GM12892 (cell line): Measurements from ENCODE around the gene MOSPD2.

Experiments used
- POLR2A ChIP-seq: IDR thresholded peaks from 2 replicates; pipeline ENCODE4 v1.6.1; 2011; ENCODE audit warnings: low read depth, low read length, control low read depth
- POLR2AphosphoS5 ChIP-seq: IDR thresholded peaks from 2 replicates; pipeline ENCODE4 v1.6.1; 2011; ENCODE audit warnings: low read depth, low read length, control low read depth

DNA sequence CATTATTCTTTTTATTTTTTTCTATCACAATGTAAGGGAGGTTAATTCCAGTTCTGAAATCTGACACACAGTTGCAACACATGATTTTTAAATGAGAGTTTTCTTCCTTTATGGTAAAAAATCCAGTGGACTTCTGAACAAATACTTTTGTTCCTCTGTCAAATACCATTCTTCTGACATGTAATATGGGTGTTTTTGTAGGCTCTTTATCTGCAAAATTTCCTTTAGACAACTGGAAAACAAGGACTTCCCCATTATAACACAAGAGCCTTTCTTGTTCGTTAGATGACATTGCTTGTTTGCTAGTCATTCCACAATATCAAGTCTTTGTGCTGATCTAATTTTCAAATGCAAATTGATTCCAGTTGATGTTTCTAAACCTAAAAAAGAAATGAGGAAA, 8.0 kb upstream of the MOSPD2 start:
- TF ChIP-seq POLR2A: no peak
- no peak for TF ChIP-seq POLR2AphosphoS5
